Tibial nerve (tissue), 4 donors: ENCODE measurements around the gene FTCD.

Experiments used
- EP300 ChIP-seq, 2 donors: sonication (generic); formaldehyde crosslinking; IDR thresholded peaks; one replicate each; pipeline ENCODE4 v1.6.1; 2017; ENCODE audit warnings: antibody characterized with exemption in 2 of 2, mild to moderate bottlenecking in 1 of 2
- TF ChIP-seq, protein P1 (sequence below), 5 experiments: fragments of 200-600 bp in 3 of 5; fragments of 450-650 bp in 2 of 5; sonication (generic) in 3 of 5; IDR thresholded peaks; one replicate each; pipeline ENCODE4 v1.5.1; 2016 to 2019; ENCODE audit warnings: antibody characterized with exemption in 5 of 5, mild to moderate bottlenecking in 3 of 5, moderate library complexity in 2 of 5

DNA sequence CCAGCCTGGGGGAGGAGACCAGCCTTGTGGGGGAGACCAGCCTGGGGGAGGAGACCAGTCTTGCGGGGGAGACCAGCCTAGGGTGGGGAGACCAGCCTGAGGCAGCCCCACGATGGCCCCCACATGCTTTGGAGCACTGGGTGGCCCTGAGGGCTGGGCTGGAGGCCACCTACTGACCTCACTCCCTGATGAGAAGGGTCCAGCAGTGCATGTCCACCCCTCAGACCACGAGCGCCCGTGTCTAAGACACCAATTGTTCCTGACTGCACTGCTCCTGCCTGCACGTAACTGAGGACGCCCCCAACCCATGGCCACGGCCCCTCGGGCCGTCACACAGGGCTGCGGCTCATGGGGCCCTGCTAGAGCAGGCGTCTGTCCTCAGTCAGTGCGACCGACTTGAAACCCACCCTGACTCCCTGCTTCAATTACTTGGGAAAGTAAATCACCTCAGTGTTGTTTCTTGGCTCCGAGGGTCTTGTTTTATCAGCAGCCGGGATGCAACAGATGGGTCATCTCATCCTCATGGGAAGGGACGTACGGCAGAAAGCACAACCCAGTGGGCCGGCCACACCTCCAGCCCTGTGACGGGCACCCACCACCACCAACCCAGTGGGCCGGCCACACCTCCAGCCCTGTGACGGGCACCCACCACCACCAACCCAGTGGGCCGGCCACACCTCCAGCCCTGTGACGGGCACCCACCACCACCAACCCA is 28.7 kb upstream of the FTCD start, which contains the start of gene SPATC1L:
- TF ChIP-seq, protein P1, sequence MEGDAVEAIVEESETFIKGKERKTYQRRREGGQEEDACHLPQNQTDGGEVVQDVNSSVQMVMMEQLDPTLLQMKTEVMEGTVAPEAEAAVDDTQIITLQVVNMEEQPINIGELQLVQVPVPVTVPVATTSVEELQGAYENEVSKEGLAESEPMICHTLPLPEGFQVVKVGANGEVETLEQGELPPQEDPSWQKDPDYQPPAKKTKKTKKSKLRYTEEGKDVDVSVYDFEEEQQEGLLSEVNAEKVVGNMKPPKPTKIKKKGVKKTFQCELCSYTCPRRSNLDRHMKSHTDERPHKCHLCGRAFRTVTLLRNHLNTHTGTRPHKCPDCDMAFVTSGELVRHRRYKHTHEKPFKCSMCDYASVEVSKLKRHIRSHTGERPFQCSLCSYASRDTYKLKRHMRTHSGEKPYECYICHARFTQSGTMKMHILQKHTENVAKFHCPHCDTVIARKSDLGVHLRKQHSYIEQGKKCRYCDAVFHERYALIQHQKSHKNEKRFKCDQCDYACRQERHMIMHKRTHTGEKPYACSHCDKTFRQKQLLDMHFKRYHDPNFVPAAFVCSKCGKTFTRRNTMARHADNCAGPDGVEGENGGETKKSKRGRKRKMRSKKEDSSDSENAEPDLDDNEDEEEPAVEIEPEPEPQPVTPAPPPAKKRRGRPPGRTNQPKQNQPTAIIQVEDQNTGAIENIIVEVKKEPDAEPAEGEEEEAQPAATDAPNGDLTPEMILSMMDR (IDR thresholded peaks at IDR 0.05): no peak
- TF ChIP-seq EP300 (IDR thresholded peaks at IDR 0.05): no peak
